Keratinocyte (primary cell): ENCODE results near the gene TRAF5. TPM values are rescaled to one million over a fixed set of nuclear protein-coding genes. Genes with fewer than 3 reads are reported as not detected.

Experiments used
- DNase-seq: peaks from one replicate; pipeline ENCODE4 v3.0.0-alpha.2; 2011; ENCODE audit warnings: low read depth, missing footprints, low spot score
- FAIRE-seq: peaks from 2 replicates; lab custom pipeline; 2011; peaks lifted over from hg19 to GRCh38; lab: Jason Lieb, UNC
- H2AFZ ChIP-seq: 2 replicates; pipeline ENCODE4 v1.6.0; 2012; ENCODE audit warnings: low read length, control low read depth, inconsistent platforms; ENCODE audit not compliant: control insufficient read depth
- H3K27ac ChIP-seq: 2 replicates; pipeline ENCODE4 v1.5.1; 2011; ENCODE audit warnings: low read length; ENCODE audit not compliant: control insufficient read depth, insufficient read depth
- H3K27me3 ChIP-seq: 3 replicates; pipeline ENCODE4 v1.6.0; 2011; ENCODE audit warnings: low read length; ENCODE audit not compliant: control insufficient read depth, insufficient read depth; ENCODE audit errors: extremely low read depth
- H3K36me3 ChIP-seq, 2 experiments: 2 replicates in 1 of 2; 3 replicates in 1 of 2; pipeline ENCODE4 v1.5.1; 2011; ENCODE audit warnings: low read length in 2 of 2, mild to moderate bottlenecking in 1 of 2; ENCODE audit not compliant: control insufficient read depth in 2 of 2, insufficient read depth in 2 of 2; ENCODE audit errors: extremely low read depth in 1 of 2
- H3K4me1 ChIP-seq: 3 replicates; pipeline ENCODE4 v1.5.1; 2011; ENCODE audit warnings: low read length; ENCODE audit not compliant: control insufficient read depth, insufficient read depth; ENCODE audit errors: extremely low read depth
- H3K4me2 ChIP-seq: 3 replicates; pipeline ENCODE4 v1.6.0; 2011; ENCODE audit warnings: low read depth, low read length; ENCODE audit not compliant: control insufficient read depth, insufficient read depth; ENCODE audit errors: extremely low read depth
- H3K4me3 ChIP-seq, 3 experiments: fragments of 200-600 bp in 1 of 3; sonication (generic) in 1 of 3; 2 replicates in 2 of 3; 3 replicates in 1 of 3; pipeline ENCODE4 v1.5.1; 2011 to 2016; ENCODE audit warnings: low read length in 3 of 3, mild to moderate bottlenecking in 3 of 3, control low read depth in 2 of 3, inconsistent platforms in 1 of 3, low read depth in 1 of 3, mixed read lengths in 1 of 3, mixed run types in 1 of 3, moderate library complexity in 1 of 3; ENCODE audit not compliant: control insufficient read depth in 2 of 3, insufficient read depth in 2 of 3; ENCODE audit errors: extremely low read depth in 1 of 3
- H3K79me2 ChIP-seq: 2 replicates; pipeline ENCODE4 v1.6.0; 2012; ENCODE audit warnings: low read length; ENCODE audit not compliant: control insufficient read depth, insufficient read depth
- H3K9ac ChIP-seq: 3 replicates; pipeline ENCODE4 v1.6.0; 2011; ENCODE audit warnings: low read length; ENCODE audit not compliant: control insufficient read depth, insufficient read depth; ENCODE audit errors: extremely low read depth
- H3K9me1 ChIP-seq: 3 replicates; pipeline ENCODE4 v1.6.0; 2011; ENCODE audit warnings: low read length; ENCODE audit not compliant: control insufficient read depth, insufficient read depth; ENCODE audit errors: extremely low read depth
- H3K9me3 ChIP-seq: 2 replicates; pipeline ENCODE4 v1.5.1; 2012; ENCODE audit warnings: low read depth, low read length; ENCODE audit not compliant: control insufficient read depth
- H4K20me1 ChIP-seq: 3 replicates; pipeline ENCODE4 v1.6.0; 2011; ENCODE audit warnings: low read length; ENCODE audit not compliant: control insufficient read depth, insufficient read depth; ENCODE audit errors: extremely low read depth
- EZH2 ChIP-seq: IDR thresholded peaks from one replicate; pipeline ENCODE4 v1.6.1; 2012; ENCODE audit warnings: inconsistent platforms, mild to moderate bottlenecking, low read length, moderate library complexity
- dilution Hi-C: fragments of 300-500 bp; cut with MboI; formaldehyde crosslinking; loops from one replicate; pipeline ENCODE4 v1.7.0; 2020; ENCODE audit warnings: low sequenced_read_pairs; ENCODE audit not compliant: extremely low pct_ligation_motif_present
- polyA plus RNA-seq, 5 experiments: library from polyadenylated mRNA; depleted of rRNA in 3 of 5; stranded (reverse) in 3 of 5; stranded (forward) in 1 of 5; unstranded in 1 of 5; fragments of >200 nt; gene quantifications; 1 replicate in 1 of 5; 2 replicates in 3 of 5; 3 replicates in 1 of 5; pipeline versions ENCODE4 v1.2.1 to v1.2.3, GENCODE V29; 2011 to 2012; ENCODE audit warnings: missing spikeins in 2 of 5, low read depth in 1 of 5, low replicate concordance in 1 of 5
- TF ChIP-seq, protein P1 (sequence below), 3 experiments: IDR thresholded peaks in 1 of 3; conservative IDR thresholded peaks in 1 of 3; optimal IDR thresholded peaks in 1 of 3; 2 replicates in 2 of 3; 3 replicates in 1 of 3; pipeline versions ENCODE3 to v1.5.1; 2011; ENCODE audit warnings: low read length in 3 of 3, mild to moderate bottlenecking in 3 of 3, moderate library complexity in 2 of 3, control low read depth in 1 of 3, inconsistent platforms in 1 of 3; ENCODE audit not compliant: insufficient read depth in 2 of 3; ENCODE audit errors: extremely low read depth in 1 of 3

Gene TRAF5
- polyA plus RNA-seq, 1 donor (not counting 4 experiments of a cell fraction or from before 2014, with no cell fraction given) = 2.1 TPM

DNA sequence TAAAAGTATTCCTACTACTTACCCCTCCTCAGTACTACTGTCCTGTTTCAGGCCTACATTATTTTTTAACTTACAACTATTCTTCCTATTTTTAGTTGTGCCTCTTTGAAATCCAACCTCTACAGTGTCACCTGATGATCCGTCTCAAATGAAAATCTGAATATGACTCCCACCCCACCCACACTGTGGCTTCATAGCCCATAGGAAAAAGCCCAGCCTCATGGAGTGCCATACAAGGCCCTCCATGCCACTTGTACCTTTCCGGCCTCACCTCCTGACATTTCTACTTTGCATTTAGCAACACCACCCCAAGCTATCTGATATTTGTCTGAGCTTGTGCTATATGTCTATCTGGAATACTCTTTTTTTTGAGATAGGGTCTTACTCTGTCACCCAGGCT is 49.3 kb downstream of the TRAF5 start:
- Histone ChIP-seq H3K9me3 (no peaks in the 10 kb centered on the region), H3K4me1 (peaks cover 10% of the 10 kb centered on the region), H2AFZ (no peak overlapping the region), H4K20me1 (no peaks in the 10 kb centered on the region), H3K4me3 (no peak overlapping the region), H3K27me3 (no peaks in the 10 kb centered on the region), H3K36me3 (no peaks in the 10 kb centered on the region), H3K9me1 (no peaks in the 10 kb centered on the region), H3K79me2 (no peaks in the 10 kb centered on the region), H3K4me2 (no peak overlapping the region), H3K9ac (no peak overlapping the region), H3K27ac (no peak overlapping the region)
- dilution Hi-C loops = no loop called here
- no peak for FAIRE-seq
- TF ChIP-seq EZH2 = no peak
- TF ChIP-seq, protein P1, sequence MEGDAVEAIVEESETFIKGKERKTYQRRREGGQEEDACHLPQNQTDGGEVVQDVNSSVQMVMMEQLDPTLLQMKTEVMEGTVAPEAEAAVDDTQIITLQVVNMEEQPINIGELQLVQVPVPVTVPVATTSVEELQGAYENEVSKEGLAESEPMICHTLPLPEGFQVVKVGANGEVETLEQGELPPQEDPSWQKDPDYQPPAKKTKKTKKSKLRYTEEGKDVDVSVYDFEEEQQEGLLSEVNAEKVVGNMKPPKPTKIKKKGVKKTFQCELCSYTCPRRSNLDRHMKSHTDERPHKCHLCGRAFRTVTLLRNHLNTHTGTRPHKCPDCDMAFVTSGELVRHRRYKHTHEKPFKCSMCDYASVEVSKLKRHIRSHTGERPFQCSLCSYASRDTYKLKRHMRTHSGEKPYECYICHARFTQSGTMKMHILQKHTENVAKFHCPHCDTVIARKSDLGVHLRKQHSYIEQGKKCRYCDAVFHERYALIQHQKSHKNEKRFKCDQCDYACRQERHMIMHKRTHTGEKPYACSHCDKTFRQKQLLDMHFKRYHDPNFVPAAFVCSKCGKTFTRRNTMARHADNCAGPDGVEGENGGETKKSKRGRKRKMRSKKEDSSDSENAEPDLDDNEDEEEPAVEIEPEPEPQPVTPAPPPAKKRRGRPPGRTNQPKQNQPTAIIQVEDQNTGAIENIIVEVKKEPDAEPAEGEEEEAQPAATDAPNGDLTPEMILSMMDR (optimal IDR thresholded peaks at IDR 0.05 in 1 of 3, IDR thresholded peaks at IDR 0.05 in 1 of 3, conservative IDR thresholded peaks at IDR 0.05 in 1 of 3; ENCODE audit: extremely low read depth in 1 of 3, insufficient read depth in 2 of 3, low read length in 3 of 3) = no peak
- no peak for DNase-seq

DNA sequence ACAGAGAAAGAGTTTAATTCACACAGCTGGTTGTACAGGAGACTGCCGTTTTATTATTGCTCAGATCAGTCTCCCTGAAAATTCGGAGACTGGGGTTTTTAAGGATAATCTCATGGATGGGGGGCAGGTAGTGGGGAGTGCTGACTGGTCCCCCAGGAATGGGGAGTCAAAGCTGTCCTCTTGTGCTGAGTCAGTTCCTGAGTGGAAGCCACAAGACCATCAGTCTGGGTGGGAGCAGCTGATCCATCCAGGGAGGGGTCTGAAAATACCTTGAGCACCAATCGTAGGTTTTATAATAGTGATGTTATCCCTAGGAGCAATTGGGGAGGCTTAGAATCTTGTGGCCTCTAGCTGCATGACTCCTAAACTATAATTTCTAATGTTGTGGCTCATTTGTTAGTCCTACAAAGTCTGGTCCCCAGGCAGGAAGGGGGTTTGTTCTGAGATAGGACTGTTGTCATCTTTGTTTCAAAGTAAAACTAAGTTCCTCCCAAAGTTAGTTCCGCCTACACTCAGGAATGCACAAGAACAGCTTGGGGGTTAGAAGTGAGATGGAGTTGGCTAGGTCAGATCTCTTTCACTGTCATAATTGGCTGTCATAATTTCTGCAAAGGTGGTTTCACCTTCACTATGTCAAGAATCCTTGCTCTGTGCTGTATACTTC is 50.3 kb downstream of the TRAF5 start:
- Histone ChIP-seq H3K4me3 (no peak overlapping the region), H3K4me2 (no peak overlapping the region), H3K9ac (no peak overlapping the region), H3K36me3 (no peaks in the 10 kb centered on the region), H3K9me1 (no peaks in the 10 kb centered on the region), H3K27me3 (no peaks in the 10 kb centered on the region), H2AFZ (no peak overlapping the region), H3K79me2 (no peaks in the 10 kb centered on the region), H3K27ac (no peak overlapping the region), H3K9me3 (no peaks in the 10 kb centered on the region), H3K4me1 (peaks cover 10% of the 10 kb centered on the region), H4K20me1 (no peaks in the 10 kb centered on the region)
- FAIRE-seq = peak; percentile 5
- dilution Hi-C loops = no loop called here
- TF ChIP-seq, protein P1 (optimal IDR thresholded peaks at IDR 0.05 in 1 of 3, IDR thresholded peaks at IDR 0.05 in 1 of 3, conservative IDR thresholded peaks at IDR 0.05 in 1 of 3; ENCODE audit: extremely low read depth in 1 of 3, insufficient read depth in 2 of 3, low read length in 3 of 3) = no peak
- no peak for TF ChIP-seq EZH2
- DNase-seq = no peak
